DMS 273 (cell line): ENCODE data around the gene PROB1.
"Not testable (repeated sequence)": the region's sequence is repeated elsewhere in the genome, so short reads cannot be mapped to it uniquely, and the experiment has no call there.

Experiments used
- DNase-seq: peaks from one replicate; lab custom pipeline; 2025; ENCODE audit not compliant: unreplicated experiment; lab: John Stamatoyannopoulos, UW

The PROB1 gene, protein sequence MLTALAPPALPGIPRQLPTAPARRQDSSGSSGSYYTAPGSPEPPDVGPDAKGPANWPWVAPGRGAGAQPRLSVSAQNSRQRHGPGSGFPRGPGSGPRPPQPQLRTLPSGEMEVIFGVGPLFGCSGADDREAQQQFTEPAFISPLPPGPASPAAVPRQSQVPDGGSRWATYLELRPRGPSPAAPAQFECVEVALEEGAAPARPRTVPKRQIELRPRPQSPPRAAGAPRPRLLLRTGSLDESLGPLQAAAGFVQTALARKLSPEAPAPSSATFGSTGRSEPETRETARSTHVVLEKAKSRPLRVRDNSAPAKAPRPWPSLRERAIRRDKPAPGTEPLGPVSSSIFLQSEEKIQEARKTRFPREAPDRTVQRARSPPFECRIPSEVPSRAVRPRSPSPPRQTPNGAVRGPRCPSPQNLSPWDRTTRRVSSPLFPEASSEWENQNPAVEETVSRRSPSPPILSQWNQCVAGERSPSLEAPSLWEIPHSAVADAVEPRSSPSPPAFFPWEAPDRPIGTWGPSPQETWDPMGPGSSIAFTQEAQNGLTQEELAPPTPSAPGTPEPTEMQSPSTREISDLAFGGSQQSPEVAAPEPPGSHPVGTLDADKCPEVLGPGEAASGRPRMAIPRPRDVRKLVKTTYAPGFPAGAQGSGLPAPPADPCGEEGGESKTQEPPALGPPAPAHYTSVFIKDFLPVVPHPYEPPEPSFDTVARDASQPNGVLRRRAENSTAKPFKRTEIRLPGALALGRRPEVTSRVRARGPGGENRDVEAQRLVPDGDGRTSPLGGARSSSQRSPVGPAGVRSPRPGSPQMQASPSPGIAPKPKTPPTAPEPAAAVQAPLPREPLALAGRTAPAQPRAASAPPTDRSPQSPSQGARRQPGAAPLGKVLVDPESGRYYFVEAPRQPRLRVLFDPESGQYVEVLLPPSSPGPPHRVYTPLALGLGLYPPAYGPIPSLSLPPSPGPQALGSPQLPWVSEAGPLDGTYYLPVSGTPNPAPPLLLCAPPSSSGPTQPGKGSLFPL

DNA sequence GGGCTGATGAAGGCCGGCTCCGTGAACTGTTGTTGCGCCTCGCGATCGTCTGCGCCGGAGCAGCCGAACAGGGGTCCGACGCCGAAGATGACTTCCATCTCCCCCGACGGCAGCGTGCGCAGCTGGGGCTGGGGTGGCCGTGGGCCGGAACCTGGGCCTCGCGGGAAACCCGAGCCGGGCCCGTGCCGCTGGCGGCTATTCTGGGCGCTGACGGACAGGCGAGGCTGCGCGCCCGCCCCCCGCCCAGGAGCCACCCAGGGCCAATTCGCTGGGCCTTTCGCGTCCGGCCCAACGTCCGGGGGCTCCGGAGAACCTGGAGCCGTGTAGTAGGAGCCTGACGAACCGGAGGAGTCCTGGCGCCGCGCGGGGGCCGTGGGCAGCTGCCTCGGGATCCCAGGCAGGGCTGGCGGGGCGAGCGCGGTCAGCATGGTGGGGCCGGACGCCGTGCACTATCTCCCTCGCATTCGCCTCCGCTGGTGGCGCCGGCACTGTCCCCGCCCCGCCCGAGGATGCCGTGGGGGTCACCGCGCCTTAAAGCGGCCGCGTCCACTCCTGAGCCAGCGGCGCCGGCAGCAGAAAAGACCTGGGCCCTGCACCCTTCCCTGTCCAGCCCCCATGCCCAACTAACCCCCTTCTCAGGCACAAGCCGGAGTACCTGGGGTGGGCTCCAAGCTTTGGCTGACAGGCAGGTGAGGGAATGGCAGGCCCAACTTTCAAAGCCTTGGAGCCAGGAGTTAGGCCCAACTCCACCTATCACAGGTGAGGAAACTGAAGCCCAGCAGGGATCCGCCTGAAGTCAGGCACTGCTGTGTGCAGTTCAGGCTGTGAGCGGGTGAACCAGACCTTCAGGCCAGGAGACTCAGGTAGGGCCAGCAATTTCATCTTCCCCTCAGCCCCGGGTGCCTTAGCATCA, at the start of gene PROB1:
PROB1 (minus strand) TSS at position 451 of the 913 bp plus-strand sequence; CDS start at position 428, 23 bp downstream.
- no peak for DNase-seq

DNA sequence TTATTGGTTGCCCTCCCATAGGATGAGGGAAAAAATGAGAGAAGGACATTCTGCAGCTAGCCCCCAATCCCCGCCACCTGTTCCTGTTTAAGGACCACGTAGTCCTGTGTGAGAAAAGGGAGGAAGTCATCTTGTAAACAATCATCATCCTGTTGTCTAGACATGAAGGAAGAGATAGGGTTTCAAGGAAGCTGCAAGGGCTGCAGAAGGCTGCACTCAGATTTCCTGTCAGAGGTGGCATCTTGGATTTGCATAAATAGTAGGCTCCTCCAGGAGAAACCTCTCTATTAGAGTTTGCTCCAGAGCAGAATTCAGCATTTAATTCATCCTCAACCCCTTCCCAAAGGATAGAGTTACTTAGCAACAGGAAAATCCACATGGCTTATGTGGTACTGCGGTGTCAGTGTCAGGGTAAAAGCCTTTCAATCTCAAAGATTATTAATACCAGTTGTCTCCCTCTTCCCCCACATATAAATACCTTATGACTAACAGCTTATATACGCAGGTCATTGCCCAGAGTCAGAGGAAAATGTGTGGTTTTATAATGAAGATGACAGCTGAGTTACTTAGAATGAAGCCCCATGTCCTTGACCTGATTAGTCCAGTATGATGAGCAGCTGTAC, 49.0 kb upstream of the PROB1 start:
- DNase-seq = peak; percentile 27

GRCh38 chr5:139440416-139440815, 45.5 kb upstream of the PROB1 start:
- not testable (repeated sequence) for DNase-seq

DNA sequence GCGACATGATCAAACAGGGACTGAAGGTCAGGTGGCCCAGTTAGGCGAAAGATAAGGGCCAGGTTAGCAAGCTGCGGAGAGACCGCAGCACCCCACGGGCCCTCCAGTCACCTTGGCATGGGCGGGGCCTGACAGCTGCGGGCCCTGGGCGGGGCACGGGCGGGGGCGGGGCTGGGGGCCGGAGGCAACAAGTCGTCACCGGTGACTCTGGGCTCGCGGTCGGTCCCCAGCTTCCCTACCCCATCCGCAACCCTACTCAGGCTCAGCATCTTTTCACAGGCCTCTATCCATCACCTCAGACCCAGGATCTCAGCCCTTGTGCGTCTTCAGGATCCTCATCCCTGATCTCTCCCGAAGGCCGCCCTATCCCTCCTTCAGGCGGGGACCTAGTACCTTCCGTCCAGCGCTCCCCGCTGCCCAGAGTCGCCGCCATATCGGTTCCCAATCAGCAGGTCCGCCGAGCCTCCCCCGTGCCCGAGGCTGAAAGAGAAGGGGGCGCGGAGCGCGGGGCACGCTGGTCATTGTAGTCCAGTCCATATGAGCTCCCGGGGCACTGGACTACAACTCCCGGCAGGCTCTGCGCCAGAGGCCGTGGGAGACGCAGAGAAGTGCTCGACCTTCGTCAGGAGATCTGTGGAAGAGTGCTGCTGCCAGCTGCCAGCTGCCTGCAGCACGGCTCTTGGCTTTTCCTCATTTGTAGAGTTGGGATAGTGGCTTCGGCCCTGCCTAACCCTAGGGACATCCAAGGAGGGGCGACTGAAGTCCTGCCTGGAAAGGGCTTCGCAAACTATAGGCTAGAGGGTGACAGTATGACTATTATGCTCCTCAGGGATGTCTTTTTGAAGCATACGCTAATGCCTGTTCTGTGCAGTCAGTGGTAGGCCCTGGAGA, 44.4 kb upstream of the PROB1 start, which contains the start of gene DNAJC18:
DNAJC18 (minus strand) TSS at position 513 of the 891 bp plus-strand sequence; CDS start at position 433, 80 bp downstream.
- peak; percentile 98 for DNase-seq

DNA sequence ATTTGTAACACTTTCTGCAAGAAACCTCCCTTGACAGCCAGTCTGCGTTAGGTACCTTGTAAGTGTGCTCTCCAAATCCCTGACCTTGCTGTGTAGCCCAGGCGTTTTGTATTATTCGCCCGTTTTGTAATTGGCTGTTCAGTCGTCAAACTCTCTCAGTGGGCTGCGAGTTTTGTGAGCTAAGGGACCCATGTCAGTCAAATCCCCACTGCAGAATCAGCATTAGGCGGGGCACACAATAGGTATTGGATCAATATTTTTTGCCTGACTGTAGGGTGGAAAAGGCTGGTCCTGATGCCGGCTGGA, 43.8 kb upstream of the PROB1 start:
- DNase-seq = no peak

DNA sequence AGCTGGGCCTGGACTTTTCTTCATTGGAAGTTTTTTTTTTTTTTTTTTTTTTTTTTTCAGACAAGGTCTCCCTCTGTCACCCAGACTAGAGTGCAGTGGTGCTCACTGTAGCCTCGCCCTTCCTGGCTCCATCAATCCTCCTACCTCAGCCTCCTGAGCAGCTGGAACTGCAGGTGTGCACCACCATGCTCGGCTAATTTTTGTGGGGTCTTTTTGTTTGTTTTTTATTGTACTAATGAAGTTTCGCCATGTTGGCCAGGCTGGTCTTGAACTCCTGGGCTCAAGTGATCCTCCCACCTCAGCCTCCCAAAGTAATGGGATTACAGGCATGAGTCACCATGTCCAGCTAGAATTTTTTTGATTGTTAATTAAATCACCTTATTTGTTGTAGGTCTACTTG, 40.8 kb upstream of the PROB1 start:
- no peak for DNase-seq

DNA sequence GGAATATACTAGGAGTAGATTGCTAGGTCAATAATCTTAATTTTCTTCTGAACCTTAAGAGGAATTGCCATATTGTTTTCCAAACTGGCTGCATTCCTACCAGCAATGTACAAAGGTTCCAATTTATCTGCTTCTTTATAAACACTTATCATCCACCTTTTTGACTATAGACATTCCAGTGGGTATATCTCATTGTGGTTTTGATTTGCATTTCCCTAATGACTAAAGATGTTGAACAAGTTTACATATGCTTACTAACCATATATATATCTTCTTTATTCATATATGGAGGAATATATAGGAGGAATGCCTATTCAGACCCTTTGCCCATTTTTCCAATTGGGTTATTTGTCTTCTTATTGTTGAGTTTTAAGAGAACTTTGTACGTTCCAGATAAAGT, 36.8 kb upstream of the PROB1 start:
- DNase-seq = no peak

DNA sequence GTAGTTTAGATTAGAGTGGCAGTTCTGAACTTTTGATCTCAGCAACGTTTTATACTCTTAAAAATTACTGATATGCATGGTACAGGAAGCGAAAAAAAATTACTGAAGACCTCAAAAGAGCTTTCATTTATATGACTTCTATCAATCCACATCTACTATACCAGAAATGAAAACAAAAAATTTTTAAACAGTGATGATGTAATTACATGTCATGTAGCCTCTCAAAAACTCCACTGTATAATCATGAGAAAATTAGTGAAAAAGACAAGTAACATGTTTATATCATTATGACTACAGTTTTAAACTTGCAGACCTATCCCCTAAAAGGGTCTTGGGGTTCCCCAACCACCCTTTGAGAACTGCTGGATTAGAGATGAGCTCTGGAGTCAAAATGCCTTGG, 35.1 kb upstream of the PROB1 start:
- no peak for DNase-seq

DNA sequence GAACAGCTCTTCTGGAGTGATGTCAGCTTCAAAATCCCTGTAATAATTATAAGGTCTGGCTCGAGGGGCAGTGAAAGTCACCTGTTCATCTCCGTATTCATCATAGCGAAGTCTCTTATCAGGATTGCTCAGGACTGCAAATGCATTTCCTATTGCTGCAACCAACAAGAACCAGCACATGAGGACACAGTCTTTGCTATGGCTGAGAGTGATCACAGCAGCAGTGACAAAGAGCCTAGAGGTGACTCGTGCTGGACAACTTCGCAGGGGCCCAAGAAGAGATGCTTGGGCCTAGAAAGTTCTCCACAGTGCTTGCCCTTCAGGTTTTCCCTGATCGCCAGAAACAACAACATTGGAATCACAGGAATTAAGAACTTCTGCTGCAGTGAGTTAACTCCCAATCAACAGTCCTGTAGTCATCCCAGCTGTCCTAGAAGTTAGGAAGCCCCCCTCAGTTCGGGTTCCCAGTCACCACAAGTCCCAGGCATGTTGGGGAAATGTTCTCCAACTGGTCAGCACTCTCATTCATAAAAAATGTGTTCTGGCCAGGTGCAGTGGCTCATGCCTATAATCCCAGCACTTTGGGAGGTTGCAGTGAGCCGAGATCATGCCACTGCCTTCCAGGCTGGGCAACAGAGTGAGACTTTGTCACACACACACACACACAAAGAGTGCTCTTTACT, 31.4 kb upstream of the PROB1 start:
- no peak for DNase-seq

- DNase-seq = no peak
Measured at GRCh38 chr5:139425497-139425896, 30.6 kb upstream of the PROB1 start.

DNA sequence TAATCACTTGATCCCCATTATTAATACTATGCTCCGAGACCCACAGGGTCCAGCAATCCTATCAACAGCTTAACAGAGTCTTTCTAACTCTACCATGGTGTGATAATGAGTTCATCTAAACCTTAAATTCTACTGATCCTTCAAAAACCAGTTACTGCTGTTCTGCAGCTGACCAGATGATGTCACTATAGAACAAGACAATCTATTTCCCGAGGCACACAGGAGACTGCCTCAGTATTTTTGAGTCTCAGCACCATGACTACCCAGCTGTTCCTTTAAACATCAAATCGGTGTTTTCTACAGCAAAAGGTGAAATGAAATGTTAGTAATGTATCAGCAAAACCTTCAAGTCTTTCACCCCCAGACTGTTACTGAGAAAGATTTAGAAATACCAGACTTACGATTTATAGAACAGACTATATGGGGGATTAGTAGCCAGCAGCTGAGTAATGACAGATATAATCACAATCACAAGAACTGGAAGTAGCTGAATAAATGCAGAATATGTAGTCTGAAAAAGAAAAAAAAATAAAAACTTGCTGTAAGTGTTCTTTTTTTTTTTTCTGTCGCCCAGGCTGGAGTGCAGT, 27.5 kb upstream of the PROB1 start:
- DNase-seq = peak; percentile 86

DNA sequence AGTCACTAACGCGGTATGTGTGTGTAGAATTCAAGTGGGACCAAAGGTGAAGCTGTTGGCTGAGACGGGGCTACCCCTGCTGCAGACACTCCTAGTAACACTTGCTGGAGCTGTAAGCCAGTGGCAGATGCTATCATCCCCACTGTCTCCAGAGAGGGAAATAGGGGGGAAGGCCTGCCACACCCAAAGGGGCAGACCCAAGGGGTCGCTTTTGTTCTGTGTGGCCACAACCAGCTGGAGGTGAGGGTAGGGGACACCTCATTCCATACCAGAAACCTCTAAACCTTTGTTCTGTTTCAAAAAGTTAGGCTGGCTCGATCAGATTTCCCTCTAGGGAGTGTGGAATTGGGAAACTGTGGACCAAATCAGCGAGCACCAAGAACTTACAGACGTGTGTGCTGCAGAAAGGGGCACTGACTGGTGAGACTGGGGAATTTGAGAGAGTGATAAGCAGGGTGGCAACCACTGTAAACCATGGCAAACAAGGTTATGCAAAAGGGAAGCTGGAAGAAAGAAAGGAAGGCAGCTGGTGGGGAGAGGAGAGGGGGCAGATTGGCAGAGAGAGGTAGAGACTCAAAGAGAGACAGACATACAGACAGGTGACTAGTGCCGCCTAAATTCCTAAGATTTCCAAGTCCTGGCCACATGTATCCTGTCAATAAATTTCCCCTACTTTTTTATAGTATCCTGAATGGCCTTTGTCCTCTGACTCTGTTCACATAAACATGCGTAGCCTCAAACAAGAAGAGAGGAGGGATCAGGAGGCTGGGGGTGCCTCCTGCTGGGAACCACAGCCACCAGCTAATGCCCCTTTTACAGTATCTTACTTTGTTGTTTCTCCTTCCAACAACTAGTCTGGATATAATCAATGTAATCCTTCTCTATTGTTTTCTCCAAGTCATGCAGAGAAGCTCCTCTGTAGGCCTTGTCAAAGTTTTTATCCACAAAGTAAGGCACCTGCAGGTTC, 24.6 kb upstream of the PROB1 start:
- DNase-seq = no peak

GRCh38 chr5:139418793-139419192, 23.9 kb upstream of the PROB1 start:
- DNase-seq = no peak

DNA sequence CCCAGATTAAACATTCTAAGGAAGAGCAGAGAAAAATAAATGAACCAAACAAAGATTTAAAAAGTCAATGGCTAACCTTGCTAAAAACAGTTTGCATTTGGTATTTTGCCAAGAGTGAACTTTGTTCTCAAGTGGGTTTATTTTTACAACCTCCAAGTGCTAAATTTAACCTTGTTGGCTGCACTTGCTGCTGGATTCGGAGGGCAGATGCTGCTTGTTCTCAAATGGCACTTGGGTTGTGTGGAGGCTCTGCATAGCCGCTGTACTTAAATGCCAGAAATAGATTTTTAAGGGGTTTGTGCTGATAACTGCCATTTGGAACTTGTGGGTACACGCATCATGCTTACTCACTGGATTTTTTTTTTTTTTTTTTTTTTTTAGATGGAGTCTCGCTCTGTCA, 22.3 kb upstream of the PROB1 start:
- peak; percentile 83 for DNase-seq

- peak; percentile 66 for DNase-seq
Measured at GRCh38 chr5:139416651-139417050, 21.7 kb upstream of the PROB1 start.

DNA sequence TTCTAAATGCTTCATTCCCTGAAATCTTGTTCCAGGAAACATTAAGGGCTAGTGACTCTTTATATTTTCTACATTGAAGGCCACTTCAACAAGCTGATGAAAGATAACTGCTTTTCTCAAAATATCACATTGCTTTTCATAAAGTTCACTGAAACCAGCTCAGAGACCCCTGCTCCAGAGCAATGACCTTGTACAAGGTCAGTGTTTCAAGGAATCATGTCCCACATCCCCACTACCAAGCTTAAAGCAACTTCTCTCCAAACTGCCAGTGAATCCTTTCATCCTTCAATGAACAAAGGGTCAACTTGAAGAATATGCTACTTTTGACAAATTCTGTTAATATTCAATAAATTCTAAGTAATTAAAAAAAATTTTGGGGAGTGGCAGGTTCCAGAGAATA, 21.0 kb upstream of the PROB1 start:
- no peak for DNase-seq

DNA sequence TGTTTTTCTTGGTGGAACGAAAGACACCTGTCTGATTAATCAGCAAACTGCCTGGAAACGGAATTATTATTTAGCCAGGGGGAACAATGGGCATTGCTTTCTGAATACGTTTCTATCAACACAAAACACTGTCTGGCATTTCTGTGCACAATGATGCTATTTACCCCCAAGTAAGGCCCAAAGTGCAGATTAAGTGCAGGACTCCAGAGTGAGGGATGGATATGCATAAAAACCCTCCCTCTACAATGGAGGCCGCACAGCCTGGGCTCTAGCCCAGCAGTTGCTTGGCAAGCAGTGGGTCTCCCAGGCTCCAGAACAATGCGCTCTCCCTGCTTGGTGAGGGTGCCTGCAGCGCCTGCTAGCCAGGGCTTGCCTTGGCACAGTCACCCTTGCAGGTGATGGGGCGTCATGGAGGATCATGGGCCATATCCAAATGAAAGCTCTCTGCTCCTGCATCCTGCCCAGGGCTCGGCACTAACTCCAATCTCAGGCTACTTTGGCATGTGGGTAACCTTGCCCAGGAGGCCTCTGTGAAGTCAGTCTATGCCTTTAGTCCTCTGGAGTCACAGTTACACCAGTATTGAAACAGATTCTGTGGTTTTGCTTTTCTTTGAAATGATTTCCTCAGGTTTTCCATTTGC, 20.4 kb upstream of the PROB1 start:
- DNase-seq = peak; percentile 81
